HG03521 (cell line): ENCODE results near the gene AGAP2.

Source experiments
- ATAC-seq: cut with Tn5 transposase; IDR thresholded peaks from one replicate; pipeline ENCODE4 v1.9.1; 2021; ENCODE audit warnings: mild to moderate bottlenecking, moderate library complexity; ENCODE audit not compliant: unreplicated experiment

Gene AGAP2

GRCh38 chr12:57767876-57768275 lies 29.3 kb upstream of the AGAP2 start:
- no peak for ATAC-seq

- ATAC-seq: no peak
Measured at GRCh38 chr12:57767305-57767698, 28.8 kb upstream of the AGAP2 start.

GRCh38 chr12:57766464-57767304 lies 28.1 kb upstream of the AGAP2 start, which contains the start of gene CYP27B1:
Gene CYP27B1, minus strand, starts transcription at chr12:57767078. Its CDS starts 37 bp downstream, at chr12:57767041.
- ATAC-seq: no peak

GRCh38 chr12:57765698-57766463 lies 27.3 kb upstream of the AGAP2 start:
- no peak for ATAC-seq

GRCh38 chr12:57765003-57765697 lies 26.6 kb upstream of the AGAP2 start:
- peak; percentile 56 for ATAC-seq

GRCh38 chr12:57764662-57765002 lies 26.1 kb upstream of the AGAP2 start:
- no peak for ATAC-seq

GRCh38 chr12:57763881-57764661 lies 25.5 kb upstream of the AGAP2 start:
- ATAC-seq: no peak

- ATAC-seq: no peak
Measured at GRCh38 chr12:57762463-57762862, 23.9 kb upstream of the AGAP2 start.

GRCh38 chr12:57761391-57761998 lies 23.0 kb upstream of the AGAP2 start:
- ATAC-seq: no peak

GRCh38 chr12:57760347-57760982 lies 21.9 kb upstream of the AGAP2 start:
- no peak for ATAC-seq

GRCh38 chr12:57759360-57759980 lies 20.9 kb upstream of the AGAP2 start:
- no peak for ATAC-seq

GRCh38 chr12:57758552-57759359 lies 20.2 kb upstream of the AGAP2 start:
- ATAC-seq: no peak

GRCh38 chr12:57757771-57758170 lies 19.2 kb upstream of the AGAP2 start:
- no peak for ATAC-seq

GRCh38 chr12:57756406-57757341 lies 18.1 kb upstream of the AGAP2 start:
- ATAC-seq: no peak

- no peak for ATAC-seq
Measured at GRCh38 chr12:57755454-57756372, 17.2 kb upstream of the AGAP2 start.

- ATAC-seq: no peak
Measured at GRCh38 chr12:57755194-57755453, 16.6 kb upstream of the AGAP2 start.
